ENCODE data around the gene ACTR1B. TPM values are rescaled to one million over a fixed set of nuclear protein-coding genes. Genes with fewer than 3 reads are reported as not detected.
"Not testable (repeated sequence)": the region's sequence is repeated elsewhere in the genome, so short reads cannot be mapped to it uniquely, and the experiment has no call there.

The ACTR1B gene
- total RNA-seq = 27.1 TPM

- DNase-seq = peak; percentile 98
Observed at GRCh38 chr2:97663962-97664635, at the start of gene ACTR1B. ACTR1B (minus strand) TSS chr2:97664044; CDS start chr2:97663890, 154 bp downstream.

DNA sequence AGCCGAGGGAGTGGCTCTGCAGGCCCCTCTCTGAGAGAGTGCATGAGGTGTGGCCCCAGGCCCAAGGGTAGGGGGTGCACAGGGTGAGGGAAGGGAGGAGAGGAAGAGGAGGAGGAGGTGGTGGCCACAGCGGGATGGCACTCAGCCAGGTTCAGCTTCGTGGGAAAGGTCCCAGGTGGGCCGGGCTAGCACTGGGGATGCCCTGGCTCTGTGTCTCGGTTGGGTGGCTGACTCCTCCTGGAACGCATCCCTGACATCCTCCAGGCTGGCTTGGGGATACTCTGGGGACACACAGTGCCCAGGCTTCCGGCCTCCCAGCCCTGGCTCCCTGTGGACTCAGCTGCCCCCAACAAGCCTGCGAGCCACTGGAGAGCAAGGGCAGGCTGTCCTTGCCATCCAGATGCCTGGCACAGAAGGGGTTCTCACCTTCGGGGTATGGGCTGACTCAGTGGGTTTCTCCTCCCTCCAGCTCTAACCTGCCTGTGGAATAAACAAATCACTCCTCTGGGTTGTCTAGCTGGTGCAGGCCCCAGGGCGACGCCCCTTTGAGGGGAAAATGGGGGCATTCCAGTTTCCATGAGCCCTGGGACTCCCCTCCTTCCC is 49.0 kb upstream of the ACTR1B start:
- no peak for DNase-seq

DNA sequence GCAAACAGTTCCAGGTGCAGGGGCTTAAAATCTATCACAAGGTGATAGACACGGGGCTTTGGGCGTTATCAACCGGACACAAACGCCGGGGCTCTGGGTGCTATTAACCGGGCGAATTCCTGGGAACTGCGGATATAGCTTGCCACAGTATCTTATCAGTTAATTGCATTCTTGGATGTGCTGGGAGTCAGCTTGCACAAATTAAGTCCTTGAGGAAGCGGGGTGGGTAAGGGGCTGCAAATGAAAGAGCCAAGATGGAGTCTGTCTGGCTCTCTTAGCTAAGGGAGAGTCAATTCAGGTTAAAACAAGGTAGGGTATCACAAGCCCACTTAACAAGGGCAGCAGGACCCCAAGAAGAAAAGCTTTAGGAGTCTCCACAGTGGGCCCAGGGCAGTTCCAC is 48.3 kb upstream of the ACTR1B start:
- DNase-seq = not testable (repeated sequence)

GRCh38 chr2:97711394-97711711 is 47.5 kb upstream of the ACTR1B start:
- no peak for DNase-seq

DNA sequence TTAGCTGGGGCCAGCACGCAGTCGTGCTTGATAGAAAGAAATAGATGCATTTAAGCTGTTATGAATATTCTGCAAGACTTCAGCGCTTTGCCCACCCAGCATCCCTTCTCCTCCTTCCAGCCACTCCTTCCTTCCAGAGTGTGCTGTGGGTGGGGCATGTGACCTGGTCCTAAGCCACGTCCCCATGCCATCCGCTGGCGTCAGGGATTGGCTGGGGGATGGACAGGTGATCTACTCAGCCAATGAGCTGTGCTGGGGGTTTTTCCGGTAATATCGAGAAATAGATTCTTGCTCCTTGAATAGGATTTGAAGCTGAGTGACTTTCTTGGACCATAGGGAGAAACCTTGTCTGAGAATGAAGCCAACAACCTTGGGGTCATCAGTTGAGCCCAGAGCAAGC is 44.8 kb upstream of the ACTR1B start:
- DNase-seq = no peak

GRCh38 chr2:97708048-97708380 is 44.2 kb upstream of the ACTR1B start:
- DNase-seq = no peak

DNA sequence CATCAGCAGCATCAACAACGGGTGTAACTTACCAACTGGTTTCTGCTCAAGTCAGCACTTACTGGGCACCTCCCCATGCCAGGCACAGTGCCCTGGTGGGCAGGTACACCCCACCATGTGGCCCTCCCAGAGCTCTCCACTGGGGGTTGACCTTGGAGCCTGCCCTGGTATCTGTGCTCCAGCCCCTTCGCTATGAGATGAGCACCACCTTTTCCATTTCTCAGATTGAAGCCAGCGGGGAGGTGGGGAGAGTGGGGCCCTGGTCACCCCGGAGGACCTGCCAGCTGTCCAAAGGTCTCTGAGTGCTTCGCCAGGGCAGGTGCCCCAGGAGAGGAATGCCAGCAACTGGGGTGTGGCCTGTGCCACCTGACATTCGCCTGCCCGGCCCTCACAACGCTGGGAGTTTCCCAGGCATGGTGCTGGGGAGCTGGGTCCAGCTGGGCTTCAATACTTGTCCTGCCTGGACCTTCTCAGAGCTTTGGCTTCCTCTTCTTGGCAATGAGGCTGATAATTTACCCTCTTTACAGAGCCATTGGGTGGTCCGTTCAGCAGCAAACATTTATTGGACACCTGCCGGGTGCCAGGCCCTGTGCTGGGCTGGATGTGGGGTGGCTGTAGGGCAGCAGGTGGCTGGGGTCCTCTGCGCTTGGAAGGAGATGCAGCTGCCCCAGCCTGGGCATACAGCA is 43.7 kb upstream of the ACTR1B start:
- DNase-seq = no peak

GRCh38 chr2:97706708-97707345 is 43.0 kb upstream of the ACTR1B start:
- no peak for DNase-seq

DNA sequence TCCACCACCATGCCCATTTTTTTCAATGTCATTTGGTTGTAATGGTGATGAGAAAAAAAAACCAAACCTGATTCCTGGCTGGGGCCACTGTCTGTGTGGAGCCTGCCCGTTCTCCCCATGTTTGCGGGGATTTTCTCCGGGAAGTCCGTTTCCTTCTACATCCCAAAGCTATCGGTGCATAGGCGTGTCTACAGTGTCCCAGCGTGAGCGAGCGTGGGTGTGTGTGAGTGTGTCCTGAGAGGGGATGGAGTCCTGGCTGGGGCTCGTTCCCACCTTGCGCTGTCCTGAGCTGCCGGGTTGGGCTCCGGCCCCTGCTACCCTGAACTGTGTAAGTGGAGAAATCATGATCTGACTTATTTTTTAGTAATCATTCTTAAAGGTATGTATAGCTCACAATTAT is 42.3 kb upstream of the ACTR1B start:
- DNase-seq = no peak

DNA sequence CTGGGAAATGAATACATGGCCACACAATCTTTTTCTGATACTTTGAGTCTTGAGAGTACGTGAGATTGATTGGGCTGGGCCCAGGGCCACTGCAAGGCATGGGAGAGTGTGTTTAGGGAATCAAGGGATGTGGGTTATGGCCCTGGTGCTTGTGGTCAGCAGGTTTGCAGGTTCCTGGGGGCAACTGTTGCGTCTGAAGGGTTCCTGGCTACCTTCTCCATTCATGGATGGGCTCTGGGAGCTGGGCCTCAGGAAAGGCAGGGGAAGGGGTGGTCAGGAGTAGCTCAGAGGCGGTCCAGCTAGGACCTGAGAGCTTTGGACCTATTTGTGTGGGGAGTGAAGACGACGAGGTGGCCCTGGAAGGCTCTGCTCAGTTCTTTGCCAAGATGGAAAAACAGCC is 41.1 kb upstream of the ACTR1B start:
- DNase-seq = no peak

DNA sequence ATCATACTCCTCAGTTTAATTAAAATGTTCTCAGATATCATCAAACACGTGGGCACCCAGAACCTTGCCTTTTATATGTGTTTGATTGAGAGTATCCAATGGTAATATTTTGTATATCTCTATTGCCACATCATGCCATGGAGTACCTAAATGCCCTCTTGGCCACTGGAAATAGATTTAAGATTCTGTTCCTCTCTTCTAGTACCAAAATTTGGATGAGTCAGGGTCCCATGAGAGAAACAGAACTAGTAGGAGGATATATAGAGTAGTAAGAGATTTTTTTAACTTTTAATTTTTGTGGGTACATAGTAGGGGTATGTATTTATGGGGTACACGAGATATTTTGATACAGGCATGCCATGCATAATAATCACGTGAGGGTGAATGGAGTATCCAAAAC is 39.9 kb upstream of the ACTR1B start:
- DNase-seq = no peak

DNA sequence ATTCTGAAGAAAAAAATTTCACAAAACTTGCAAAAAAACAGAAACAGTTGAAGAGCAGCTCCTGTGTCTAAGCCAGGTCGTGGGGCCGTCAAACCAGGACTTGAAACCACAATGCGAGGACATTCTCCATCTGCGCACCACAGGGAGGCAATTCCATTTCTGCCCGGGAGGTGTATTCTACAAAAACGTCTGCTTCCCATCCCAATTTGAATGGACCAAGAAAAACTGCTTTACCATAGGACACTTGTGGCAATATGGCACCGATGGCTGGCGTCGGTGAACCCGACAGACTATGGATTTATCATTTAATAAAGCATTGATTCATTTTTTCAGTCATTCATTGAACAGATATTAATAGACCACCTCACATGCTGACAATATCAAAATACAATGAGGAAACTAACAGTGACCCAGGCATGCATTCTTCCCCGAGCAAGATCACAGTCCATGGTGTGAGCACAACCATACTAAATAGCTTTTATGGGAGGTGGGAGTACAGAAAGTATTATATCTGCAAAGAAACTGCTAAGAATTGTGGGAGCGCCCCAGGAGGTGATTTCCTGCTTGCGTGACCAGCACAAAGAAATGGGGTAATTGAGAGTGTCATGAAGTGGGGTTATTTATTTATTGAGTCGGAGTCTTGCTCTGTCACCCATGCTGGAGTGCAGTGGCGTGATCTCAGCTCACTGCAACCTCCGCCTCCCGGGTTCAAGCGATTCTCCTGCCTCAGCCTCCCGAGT is 39.1 kb upstream of the ACTR1B start:
- no peak for DNase-seq

DNA sequence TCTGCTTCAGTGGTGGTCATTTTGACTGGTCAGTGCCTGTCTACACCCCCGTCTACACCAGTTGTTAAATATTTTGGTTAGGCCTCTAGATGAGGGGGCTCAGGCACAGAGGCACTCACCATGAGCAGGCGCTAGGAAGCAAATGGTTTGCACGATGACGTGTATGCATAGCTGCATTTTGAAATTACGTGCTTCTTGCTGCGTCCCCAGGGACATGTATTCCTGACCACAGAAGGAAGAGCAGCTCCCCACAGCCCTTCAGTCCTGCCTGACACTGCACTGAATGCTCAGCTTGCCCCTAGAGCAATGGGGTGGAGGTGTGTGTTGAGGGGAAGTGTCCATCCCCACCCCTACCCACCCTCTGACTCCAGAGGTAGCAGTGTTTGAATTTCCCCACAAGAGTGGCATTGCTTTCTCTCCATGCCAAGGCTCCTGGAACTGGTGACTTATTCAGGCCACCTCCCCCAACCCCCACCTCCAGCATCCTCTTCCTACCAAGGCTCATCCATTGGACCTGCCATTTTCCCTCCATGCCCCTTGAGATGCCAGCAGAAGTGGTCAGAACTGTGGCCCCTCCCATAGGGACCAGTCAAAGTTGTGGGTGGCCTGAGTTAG is 38.1 kb upstream of the ACTR1B start:
- DNase-seq = no peak

DNA sequence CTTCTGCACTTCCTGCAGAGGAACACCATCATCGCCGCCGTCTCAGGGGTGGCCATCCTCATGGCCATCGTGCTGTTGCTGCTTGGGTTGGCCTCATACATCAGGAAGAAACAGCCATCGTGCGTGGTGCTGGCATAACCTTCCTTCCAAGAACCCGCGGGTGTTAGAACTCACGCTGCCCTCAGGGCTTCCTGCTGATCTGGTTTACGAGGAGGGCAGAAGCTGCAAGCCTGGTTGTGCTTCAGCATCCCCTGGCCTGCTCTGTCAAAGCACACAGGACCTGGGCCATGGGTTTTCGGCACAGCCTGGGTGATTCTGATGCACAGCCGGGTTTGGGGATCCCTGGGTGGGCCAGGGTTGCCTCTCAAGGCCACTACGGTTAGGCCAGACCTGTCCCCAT is 37.3 kb upstream of the ACTR1B start:
- no peak for DNase-seq

GRCh38 chr2:97699765-97700444 is 36.1 kb upstream of the ACTR1B start:
- DNase-seq = peak; percentile 16

- no peak for DNase-seq
Observed at GRCh38 chr2:97698530-97698929, 34.7 kb upstream of the ACTR1B start.

DNA sequence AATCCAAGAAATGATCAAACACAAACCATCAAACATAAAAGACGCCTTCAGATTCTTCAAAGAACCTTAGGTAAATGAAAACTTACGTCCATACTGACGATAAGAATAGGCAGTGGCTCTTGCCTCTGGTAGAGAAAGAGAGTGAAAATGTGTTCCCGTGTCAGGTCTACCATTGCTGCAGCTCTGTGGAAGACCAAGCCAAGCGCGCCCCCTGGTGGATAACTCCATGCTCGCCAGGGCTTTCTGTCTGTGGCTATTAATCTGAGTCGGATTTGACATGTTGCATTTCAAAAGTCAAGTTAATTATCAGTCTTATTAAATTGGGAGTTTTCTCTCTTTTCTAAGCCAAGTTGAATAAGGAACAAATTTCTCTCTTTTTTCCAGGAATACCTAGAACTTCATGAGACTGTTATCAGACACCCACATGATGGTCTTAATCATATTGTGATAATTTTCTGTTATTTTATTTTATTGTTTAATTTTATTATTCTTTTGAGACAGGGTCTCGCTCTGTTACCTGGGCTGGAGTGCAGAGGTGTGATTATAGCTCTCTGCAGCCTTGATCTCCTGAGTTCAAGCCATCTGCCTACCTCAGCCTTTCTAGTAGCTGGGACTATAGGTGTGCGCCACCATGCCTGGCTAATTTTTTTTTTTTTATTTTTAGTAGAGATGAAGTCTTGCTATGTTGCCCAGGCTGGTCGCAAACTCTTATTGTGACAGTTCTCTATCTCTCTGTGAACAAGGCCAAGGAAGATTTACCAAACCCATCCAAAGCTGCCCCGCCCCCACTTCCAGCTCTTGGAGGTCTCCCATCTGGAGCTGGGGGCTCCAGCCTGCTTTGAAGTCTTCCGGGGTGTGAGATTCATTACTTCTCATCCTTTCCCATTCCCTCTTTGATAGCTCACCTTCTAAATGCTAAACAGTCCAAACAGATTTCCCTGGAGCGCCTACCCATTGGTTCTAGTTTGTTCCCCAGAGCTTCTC is 33.7 kb upstream of the ACTR1B start:
- peak; percentile 72 for DNase-seq

DNA sequence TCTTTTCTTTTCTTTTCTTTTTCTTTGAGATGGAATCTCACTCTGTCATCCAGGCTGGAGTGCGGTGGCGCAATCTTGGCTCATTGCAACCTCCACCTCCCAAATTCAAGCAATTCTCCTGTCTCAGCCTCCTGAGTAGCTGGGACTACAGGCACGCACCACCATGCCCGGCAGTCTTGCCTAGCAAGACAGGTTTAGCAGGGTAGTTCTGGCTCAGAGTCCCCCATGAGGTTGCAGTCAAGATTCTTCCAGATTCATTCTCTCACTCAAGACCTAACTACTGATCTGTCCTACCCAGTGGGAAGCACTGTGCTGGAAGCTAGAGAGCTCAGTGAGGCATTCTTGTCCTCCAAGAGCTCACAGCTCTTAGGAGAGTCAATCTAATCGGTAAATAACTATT is 31.9 kb upstream of the ACTR1B start:
- no peak for DNase-seq

DNA sequence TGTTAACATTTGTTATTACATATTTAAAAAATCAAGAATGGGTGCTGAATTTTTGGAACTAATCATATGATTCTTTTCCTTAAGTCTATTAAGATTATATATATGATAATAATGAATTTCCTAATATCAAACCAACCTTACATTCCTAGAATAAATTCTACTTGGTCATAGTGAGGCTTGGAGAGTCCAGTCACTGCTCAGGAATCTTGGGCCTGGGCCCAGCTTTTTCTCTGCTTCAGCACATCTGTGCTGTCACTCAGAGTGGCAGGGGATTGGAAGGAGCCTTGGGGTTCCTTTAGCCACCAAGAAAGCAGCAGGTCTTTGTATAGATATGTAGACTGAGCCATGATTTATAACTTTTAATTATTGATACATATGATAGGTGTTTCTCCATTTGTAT is 29.6 kb upstream of the ACTR1B start:
- no peak for DNase-seq

GRCh38 chr2:97691166-97691565 is 27.3 kb upstream of the ACTR1B start:
- no peak for DNase-seq

Data from occipital lobe (tissue), 2 donors.